Measurements from ENCODE around the gene IL1R2.

DNA sequence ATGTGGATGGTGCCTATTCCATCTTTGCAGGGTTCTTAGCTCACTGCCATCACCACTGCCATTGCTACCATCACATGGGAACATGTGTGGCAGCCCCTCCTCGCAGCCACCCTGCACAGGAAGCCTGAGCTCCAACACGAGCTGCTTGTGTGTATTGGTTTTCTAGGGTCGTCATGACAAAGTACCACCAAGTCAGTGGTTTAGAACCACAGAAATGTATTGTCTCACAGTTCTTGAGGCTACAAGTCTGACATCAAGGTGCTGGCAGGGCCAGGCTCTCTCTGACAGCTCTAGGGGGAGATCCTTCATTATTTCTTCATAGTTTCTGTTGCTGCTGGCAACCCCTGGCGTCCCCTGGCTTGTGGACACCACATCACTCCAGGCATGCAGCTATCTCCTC, 10.3 kb upstream of the IL1R2 start:
- TF ChIP-seq CTCF (conservative IDR thresholded peaks at IDR 0.05 in 1 of 2, IDR thresholded peaks at IDR 0.05 in 1 of 2; ENCODE audit: low read depth in 1 of 2, low read length in 2 of 2) (no peak), EZH2 (IDR thresholded peaks at IDR 0.05; ENCODE audit: low read length, missing control alignments) (no peak)
